GM23338 (cell line): ENCODE data around the gene CFAP58. TPM values are rescaled to one million over a fixed set of nuclear protein-coding genes. Genes with fewer than 3 reads are reported as not detected.

ENCODE experiments used
- ATAC-seq: fragments of 200-7000 bp; cut with Tn5 transposase; 3 replicates; pipeline ENCODE4 v1.9.1; 2020
- DNase-seq: peaks from one replicate; pipeline ENCODE4 v3.0.0-alpha.2; 2015; ENCODE audit warnings: low spot score
- H2AFZ ChIP-seq: fragments of 200-600 bp; sonication (generic); 2 replicates; pipeline ENCODE4 v1.8.0; 2016; ENCODE audit warnings: antibody characterized with exemption, mild to moderate bottlenecking, moderate library complexity
- H3F3A ChIP-seq: fragments of 200-600 bp; sonication (generic); replicated peaks from 2 replicates; pipeline ENCODE4 v1.8.0; 2017; ENCODE audit warnings: antibody characterized with exemption, mixed run types, low read depth
- H3K27ac ChIP-seq: fragments of 200-600 bp; sonication (generic); 2 replicates; pipeline ENCODE4 v1.6.1; 2016; ENCODE audit warnings: low read depth
- H3K27me3 ChIP-seq: fragments of 200-600 bp; sonication (generic); 2 replicates; pipeline ENCODE4 v1.8.0; 2016; ENCODE audit warnings: mild to moderate bottlenecking, mixed run types, moderate library complexity; ENCODE audit not compliant: insufficient read depth
- H3K36me3 ChIP-seq: fragments of 200-600 bp; sonication (generic); 2 replicates; pipeline ENCODE4 v1.8.0; 2016; ENCODE audit warnings: mild to moderate bottlenecking; ENCODE audit not compliant: insufficient read depth
- H3K4me1 ChIP-seq: fragments of 200-600 bp; sonication (generic); 2 replicates; pipeline ENCODE4 v1.8.0; 2016; ENCODE audit warnings: mild to moderate bottlenecking, moderate library complexity; ENCODE audit not compliant: insufficient read depth
- H3K4me2 ChIP-seq: fragments of 200-600 bp; sonication (generic); 2 replicates; pipeline ENCODE4 v1.7.1; 2017; ENCODE audit warnings: mixed run types
- H3K4me3 ChIP-seq: fragments of 200-600 bp; sonication (generic); 2 replicates; pipeline ENCODE4 v1.6.1; 2016; ENCODE audit warnings: mixed run types
- H3K79me2 ChIP-seq: fragments of 200-600 bp; sonication (generic); replicated peaks from 2 replicates; pipeline ENCODE4 v1.8.0; 2017; ENCODE audit warnings: mild to moderate bottlenecking; ENCODE audit not compliant: insufficient read depth
- H3K9me2 ChIP-seq: fragments of 200-600 bp; sonication (generic); 2 replicates; pipeline ENCODE4 v1.8.0; 2017; ENCODE audit not compliant: insufficient read depth
- H4K20me1 ChIP-seq: fragments of 200-600 bp; sonication (generic); replicated peaks from 2 replicates; pipeline ENCODE4 v1.8.0; 2017; ENCODE audit warnings: mild to moderate bottlenecking; ENCODE audit not compliant: insufficient read depth
- H3K27ac Mint-ChIP-seq: 2 replicates; pipeline ENCODE4 v1.8.0; 2020; ENCODE audit warnings: inconsistent platforms, mild to moderate bottlenecking, moderate library complexity, mixed read lengths
- H3K27me3 Mint-ChIP-seq: 3 replicates; pipeline ENCODE4 v1.8.0; 2022; ENCODE audit warnings: low read depth, mild to moderate bottlenecking, moderate library complexity, mixed read lengths, inconsistent platforms; ENCODE audit not compliant: insufficient read depth, poor library complexity
- H3K36me3 Mint-ChIP-seq: 3 replicates; pipeline ENCODE4 v1.8.0; 2021; ENCODE audit warnings: low read depth, mild to moderate bottlenecking, inconsistent platforms, moderate library complexity, mixed read lengths
- H3K4me1 Mint-ChIP-seq: 3 replicates; pipeline ENCODE4 v1.8.0; 2020; ENCODE audit warnings: mild to moderate bottlenecking, inconsistent platforms, mixed read lengths
- H3K4me3 Mint-ChIP-seq: 3 replicates; pipeline ENCODE4 v1.8.0; 2021; ENCODE audit warnings: moderate library complexity, mild to moderate bottlenecking, inconsistent platforms, mixed read lengths
- H3K9me3 Mint-ChIP-seq: 3 replicates; pipeline ENCODE4 v1.8.0; 2020; ENCODE audit warnings: moderate library complexity, mild to moderate bottlenecking, inconsistent platforms, mixed read lengths
- CREB1 ChIP-seq: fragments of 250-450 bp; sonication (Bioruptor Pico); IDR thresholded peaks from 2 replicates; pipeline ENCODE4 v1.5.0; 2020; ENCODE audit warnings: low read depth, mild to moderate bottlenecking, moderate library complexity
- EZH2 ChIP-seq: fragments of 200-600 bp; sonication (generic); IDR thresholded peaks from one replicate; pipeline ENCODE4 v1.8.0; 2017; ENCODE audit warnings: antibody characterized with exemption, mild to moderate bottlenecking, low read depth; ENCODE audit not compliant: unreplicated experiment
- EZH2phosphoT487 ChIP-seq: fragments of 200-600 bp; sonication (generic); IDR thresholded peaks from one replicate; pipeline ENCODE4 v1.8.1; 2018; ENCODE audit warnings: antibody characterized with exemption; ENCODE audit not compliant: unreplicated experiment
- JUNB ChIP-seq: IDR thresholded peaks from one replicate; pipeline ENCODE4 v1.6.1; 2016; ENCODE audit warnings: antibody characterized with exemption; ENCODE audit not compliant: unreplicated experiment
- NANOG ChIP-seq: IDR thresholded peaks from 2 replicates; pipeline ENCODE4 v1.6.1; 2016; ENCODE audit warnings: antibody characterized with exemption, borderline replicate concordance
- POLR2AphosphoS5 ChIP-seq: IDR thresholded peaks from 2 replicates; pipeline ENCODE4 v1.6.1; 2016; ENCODE audit warnings: antibody characterized with exemption, low read depth
- REST ChIP-seq: IDR thresholded peaks from one replicate; pipeline ENCODE4 v1.6.1; 2018; ENCODE audit warnings: antibody characterized with exemption; ENCODE audit not compliant: unreplicated experiment
- STAT1 ChIP-seq: IDR thresholded peaks from one replicate; pipeline ENCODE4 v1.6.1; 2016; ENCODE audit warnings: antibody characterized with exemption; ENCODE audit not compliant: unreplicated experiment
- ZNF114 ChIP-seq: fragments of 250-450 bp; sonication (Bioruptor Pico); IDR thresholded peaks from 2 replicates; pipeline ENCODE4 v1.5.0; 2020; ENCODE audit warnings: mild to moderate bottlenecking, moderate library complexity
- ZNF331 ChIP-seq: fragments of 250-450 bp; sonication (Bioruptor Pico); IDR thresholded peaks from 2 replicates; pipeline ENCODE4 v1.5.0; 2020; ENCODE audit warnings: low read depth, mild to moderate bottlenecking, moderate library complexity
- ZNF462 ChIP-seq: fragments of 250-450 bp; sonication (Bioruptor Pico); IDR thresholded peaks from 2 replicates; pipeline ENCODE4 v1.5.0; 2020; ENCODE audit warnings: mild to moderate bottlenecking, moderate library complexity
- polyA plus RNA-seq: library from polyadenylated mRNA; unstranded; fragments of >200 nt; fragmentation: Nextera tagmentation; extraction: Ambion mirVana; gene quantifications from 2 replicates; pipeline ENCODE4 v1.2.1, GENCODE V29; 2016
- total RNA-seq: library from RNA; depleted of rRNA; stranded (reverse); fragments of >200 nt; shearing (Covaris generic); gene quantifications from 2 replicates; pipeline ENCODE4 v1.2.3, GENCODE V29; 2014
- TF ChIP-seq, protein P1 (sequence below): IDR thresholded peaks from 2 replicates; pipeline ENCODE4 v1.6.1; 2016; ENCODE audit warnings: antibody characterized with exemption
- TF ChIP-seq, protein P2 (sequence below), 2 experiments: fragments of 200-600 bp in 1 of 2; sonication (generic) in 1 of 2; conservative IDR thresholded peaks; 2 replicates each; pipeline versions ENCODE4 v1.5.1 to v1.6.1; 2016 to 2017; ENCODE audit warnings: antibody characterized with exemption in 2 of 2, low read depth in 2 of 2, mild to moderate bottlenecking in 2 of 2, moderate library complexity in 1 of 2

Gene CFAP58
- total and polyA plus RNA-seq, 2 experiments from 2014 or later, result 0.63 to 0.89 TPM

DNA sequence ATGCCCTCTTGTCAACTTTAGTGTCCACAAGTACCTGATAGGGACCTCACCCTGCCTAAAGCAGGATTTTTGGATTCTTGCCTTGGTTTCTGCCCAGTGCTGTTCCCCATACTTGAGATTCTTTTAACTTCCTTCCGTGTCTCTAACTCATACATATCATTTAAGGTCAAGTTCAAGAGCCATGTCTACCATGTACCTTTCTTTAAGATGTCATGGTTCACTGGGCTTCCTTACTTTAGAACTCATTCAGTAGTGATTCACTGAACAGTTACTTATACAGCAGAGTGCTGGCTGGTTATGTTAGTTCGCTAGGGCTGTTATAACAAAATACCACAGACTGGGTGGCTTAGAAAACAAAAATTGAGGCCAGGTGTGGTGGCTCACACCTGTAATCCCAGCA, 5.0 kb upstream of the CFAP58 start:
- Histone ChIP-seq H2AFZ (no peak overlapping the region), H3K27me3 (0 out of 2 replicates have a peak, but pooled peaks cover 4% of the 10 kb centered on the region), H3K4me2 (no peak overlapping the region), H3K36me3 (no peaks in the 10 kb centered on the region), H3K79me2 (no peaks in the 10 kb centered on the region), H3K4me3 (no peak overlapping the region), H3K9me2 (no peaks in the 10 kb centered on the region), H3K4me1 (peaks cover 12% of the 10 kb centered on the region; the same call in 1 of the 2 replicates), H4K20me1 (no peaks in the 10 kb centered on the region), H3K27ac (no peak overlapping the region), H3F3A (no peaks in the 10 kb centered on the region)
- H3K4me3 Mint-ChIP-seq, result no peak overlapping the region
- H3K4me1 Mint-ChIP-seq, result peaks cover 6% of the 10 kb centered on the region; the same call in 2 of the 3 replicates
- no peak for DNase-seq
- H3K27me3 Mint-ChIP-seq, result no peaks in the 10 kb centered on the region
- TF ChIP-seq ZNF114 (CRISPR knock-in tag), result no peak
- TF ChIP-seq CREB1, result no peak
- no peak for TF ChIP-seq STAT1
- TF ChIP-seq ZNF331 (CRISPR knock-in tag), result no peak
- TF ChIP-seq EZH2, result no peak
- TF ChIP-seq, protein P1, sequence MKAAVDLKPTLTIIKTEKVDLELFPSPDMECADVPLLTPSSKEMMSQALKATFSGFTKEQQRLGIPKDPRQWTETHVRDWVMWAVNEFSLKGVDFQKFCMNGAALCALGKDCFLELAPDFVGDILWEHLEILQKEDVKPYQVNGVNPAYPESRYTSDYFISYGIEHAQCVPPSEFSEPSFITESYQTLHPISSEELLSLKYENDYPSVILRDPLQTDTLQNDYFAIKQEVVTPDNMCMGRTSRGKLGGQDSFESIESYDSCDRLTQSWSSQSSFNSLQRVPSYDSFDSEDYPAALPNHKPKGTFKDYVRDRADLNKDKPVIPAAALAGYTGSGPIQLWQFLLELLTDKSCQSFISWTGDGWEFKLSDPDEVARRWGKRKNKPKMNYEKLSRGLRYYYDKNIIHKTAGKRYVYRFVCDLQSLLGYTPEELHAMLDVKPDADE, result no peak
- TF ChIP-seq, protein P2, sequence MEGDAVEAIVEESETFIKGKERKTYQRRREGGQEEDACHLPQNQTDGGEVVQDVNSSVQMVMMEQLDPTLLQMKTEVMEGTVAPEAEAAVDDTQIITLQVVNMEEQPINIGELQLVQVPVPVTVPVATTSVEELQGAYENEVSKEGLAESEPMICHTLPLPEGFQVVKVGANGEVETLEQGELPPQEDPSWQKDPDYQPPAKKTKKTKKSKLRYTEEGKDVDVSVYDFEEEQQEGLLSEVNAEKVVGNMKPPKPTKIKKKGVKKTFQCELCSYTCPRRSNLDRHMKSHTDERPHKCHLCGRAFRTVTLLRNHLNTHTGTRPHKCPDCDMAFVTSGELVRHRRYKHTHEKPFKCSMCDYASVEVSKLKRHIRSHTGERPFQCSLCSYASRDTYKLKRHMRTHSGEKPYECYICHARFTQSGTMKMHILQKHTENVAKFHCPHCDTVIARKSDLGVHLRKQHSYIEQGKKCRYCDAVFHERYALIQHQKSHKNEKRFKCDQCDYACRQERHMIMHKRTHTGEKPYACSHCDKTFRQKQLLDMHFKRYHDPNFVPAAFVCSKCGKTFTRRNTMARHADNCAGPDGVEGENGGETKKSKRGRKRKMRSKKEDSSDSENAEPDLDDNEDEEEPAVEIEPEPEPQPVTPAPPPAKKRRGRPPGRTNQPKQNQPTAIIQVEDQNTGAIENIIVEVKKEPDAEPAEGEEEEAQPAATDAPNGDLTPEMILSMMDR (conservative IDR thresholded peaks at IDR 0.05; ENCODE audit: low read depth in 2 of 2), result no peak
- TF ChIP-seq ZNF462 (CRISPR knock-in tag), result no peak
- no peak for TF ChIP-seq POLR2AphosphoS5
- TF ChIP-seq NANOG, result no peak
- no peak for TF ChIP-seq EZH2phosphoT487
- no peak for TF ChIP-seq JUNB
- no peak for TF ChIP-seq REST
- ATAC-seq, result no peak
- no peaks in the 10 kb centered on the region for H3K9me3 Mint-ChIP-seq
- no peaks in the 10 kb centered on the region for H3K36me3 Mint-ChIP-seq
- H3K27ac Mint-ChIP-seq, result no peak overlapping the region
